Trophoblast cell (in vitro differentiated cells and primary cell): ENCODE results near the gene PPIB.

ENCODE experiments used
- DNase-seq, 2 donors: peaks; one replicate each; pipeline ENCODE4 v3.0.0-alpha.2; 2016
- H2AFZ ChIP-seq: 2 replicates; pipeline ENCODE4 v1.6.1; 2013; ENCODE audit warnings: low read length, moderate library complexity, mild to moderate bottlenecking; ENCODE audit not compliant: insufficient read depth, poor library complexity
- H2AK5ac ChIP-seq: 2 replicates; pipeline ENCODE4 v1.6.1; 2013; ENCODE audit warnings: mild to moderate bottlenecking, low read length
- H2BK120ac ChIP-seq: 2 replicates; pipeline ENCODE4 v1.6.1; 2013; ENCODE audit warnings: low read length, mild to moderate bottlenecking, moderate library complexity; ENCODE audit not compliant: insufficient read depth, poor library complexity
- H2BK12ac ChIP-seq: 2 replicates; pipeline ENCODE4 v1.6.1; 2013; ENCODE audit warnings: mild to moderate bottlenecking, low read length, moderate library complexity
- H2BK5ac ChIP-seq: 2 replicates; pipeline ENCODE4 v1.6.1; 2013; ENCODE audit warnings: low read length, low read depth, moderate library complexity, mild to moderate bottlenecking; ENCODE audit not compliant: poor library complexity
- H3K14ac ChIP-seq: 2 replicates; pipeline ENCODE4 v1.6.1; 2013; ENCODE audit warnings: mild to moderate bottlenecking, low read length
- H3K18ac ChIP-seq: 2 replicates; pipeline ENCODE4 v1.6.1; 2013; ENCODE audit warnings: mild to moderate bottlenecking, low read length
- H3K23ac ChIP-seq: 2 replicates; pipeline ENCODE4 v1.6.1; 2013; ENCODE audit warnings: low read length
- H3K27ac ChIP-seq: 2 replicates; pipeline ENCODE4 v1.5.1; 2013; ENCODE audit warnings: low read depth, mild to moderate bottlenecking, inconsistent platforms, low read length, moderate library complexity
- H3K27me3 ChIP-seq: 2 replicates; pipeline ENCODE4 v1.6.1; 2013; ENCODE audit warnings: inconsistent platforms, mild to moderate bottlenecking, low read length, moderate library complexity; ENCODE audit not compliant: insufficient read depth
- H3K36me3 ChIP-seq, 2 experiments: 1 replicate in 1 of 2; 2 replicates in 1 of 2; pipeline ENCODE4 v1.6.1; 2013; ENCODE audit warnings: low read length in 2 of 2, mild to moderate bottlenecking in 2 of 2, moderate library complexity in 1 of 2; ENCODE audit not compliant: insufficient read depth in 2 of 2, control insufficient read depth in 1 of 2
- H3K4ac ChIP-seq: 2 replicates; pipeline ENCODE4 v1.6.1; 2013; ENCODE audit warnings: low read depth, mild to moderate bottlenecking, low read length, moderate library complexity
- H3K4me1 ChIP-seq, 2 experiments: 1 replicate in 1 of 2; 2 replicates in 1 of 2; pipeline ENCODE4 v1.6.1; 2013; ENCODE audit warnings: low read length in 2 of 2, mild to moderate bottlenecking in 2 of 2, moderate library complexity in 1 of 2; ENCODE audit not compliant: insufficient read depth in 2 of 2, control insufficient read depth in 1 of 2
- H3K4me2 ChIP-seq: 2 replicates; pipeline ENCODE4 v1.6.1; 2013; ENCODE audit warnings: inconsistent platforms, mild to moderate bottlenecking, low read length, moderate library complexity
- H3K4me3 ChIP-seq: 2 replicates; pipeline ENCODE4 v1.5.1; 2013; ENCODE audit warnings: mild to moderate bottlenecking, low read depth, low read length, inconsistent platforms
- H3K79me1 ChIP-seq: one replicate; pipeline ENCODE4 v1.6.1; 2013; ENCODE audit warnings: low read length
- H3K79me2 ChIP-seq: 2 replicates; pipeline ENCODE4 v1.6.1; 2013; ENCODE audit warnings: low read length, mild to moderate bottlenecking; ENCODE audit not compliant: control insufficient read depth, insufficient read depth, poor library complexity
- H3K9ac ChIP-seq: 2 replicates; pipeline ENCODE4 v1.6.1; 2013; ENCODE audit warnings: mild to moderate bottlenecking, low read length
- H3K9me3 ChIP-seq: 2 replicates; pipeline ENCODE4 v1.6.1; 2013; ENCODE audit warnings: low read depth, mild to moderate bottlenecking, control low read depth, inconsistent platforms, low read length; ENCODE audit not compliant: insufficient read depth
- H4K12ac ChIP-seq: 2 replicates; pipeline ENCODE4 v1.6.1; 2013; ENCODE audit warnings: low read depth, mild to moderate bottlenecking, low read length, moderate library complexity
- H4K8ac ChIP-seq: 2 replicates; pipeline ENCODE4 v1.6.1; 2013; ENCODE audit warnings: low read depth, mild to moderate bottlenecking, low read length, moderate library complexity
- H4K91ac ChIP-seq: one replicate; pipeline ENCODE4 v1.6.1; 2013; ENCODE audit warnings: low read depth, mild to moderate bottlenecking, low read length, moderate library complexity
- WGBS: extraction: QIAGEN DNeasy Blood & Tissue Kit; methylation state at CpG from one replicate; pipeline ENCODE4 v1.1.7; 2013; ENCODE audit warnings: missing lambda C conversion rate; ENCODE audit not compliant: insufficient read length, insufficient coverage; ENCODE audit errors: extremely low coverage; 5-methylcytosine and 5-hydroxymethylcytosine counted together

PPIB gene

DNA sequence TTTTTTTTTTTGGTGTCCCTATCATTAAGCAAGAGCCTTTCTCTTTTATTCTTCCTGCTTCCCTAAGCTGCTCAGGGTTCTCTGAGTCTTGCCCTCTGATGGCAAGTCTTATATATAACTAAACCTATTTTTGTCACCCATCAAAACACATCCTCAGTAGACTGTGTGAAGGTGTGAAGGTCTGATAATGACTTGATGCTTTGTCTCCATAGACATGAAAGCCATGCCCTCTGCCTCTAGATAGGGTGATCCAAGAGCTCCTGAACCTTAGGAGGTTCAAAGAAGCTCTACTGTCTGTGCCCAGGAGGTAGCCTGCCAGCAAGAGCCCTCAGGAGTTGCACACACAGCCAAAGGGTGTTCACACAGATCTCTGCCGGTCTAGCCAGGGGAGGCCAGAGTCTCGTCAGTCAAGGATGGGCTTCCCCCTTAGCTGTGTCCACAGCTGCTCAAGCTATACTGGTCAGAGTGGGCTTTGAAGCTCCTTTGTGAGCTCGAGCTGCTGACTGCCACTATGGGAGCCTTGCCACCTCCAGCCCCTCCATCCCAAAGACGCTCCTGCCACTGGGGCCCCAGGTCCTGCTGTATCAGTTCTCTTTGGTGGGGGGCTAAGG is 24.4 kb downstream of the PPIB start:
- no peak overlapping the region for H2AFZ ChIP-seq
- no peaks in the 10 kb centered on the region for H3K9me3 ChIP-seq
- no peak overlapping the region for H3K27ac ChIP-seq
- no peak overlapping the region for H2BK120ac ChIP-seq
- no peaks in the 10 kb centered on the region for H3K79me1 ChIP-seq
- no CpG with 5 or more reads among the region's 4 CpGs for WGBS
- H2BK12ac ChIP-seq = no peak overlapping the region
- H3K18ac ChIP-seq = no peak overlapping the region
- H3K9ac ChIP-seq = no peak overlapping the region
- no peak overlapping the region for H3K23ac ChIP-seq
- H3K79me2 ChIP-seq = no peaks in the 10 kb centered on the region
- no peak overlapping the region for H4K12ac ChIP-seq
- no peak overlapping the region for H4K91ac ChIP-seq
- no peak overlapping the region for H3K14ac ChIP-seq
- peaks cover 37 to 52% of the 10 kb centered on the region in 2 experiments for H3K36me3 ChIP-seq
- no peak overlapping the region for H2AK5ac ChIP-seq
- H3K4ac ChIP-seq = no peak overlapping the region
- no peak overlapping the region for H2BK5ac ChIP-seq
- no peak overlapping the region for H3K4me2 ChIP-seq
- no peaks in the 10 kb centered on the region for H3K4me1 ChIP-seq
- no peaks in the 10 kb centered on the region for H3K27me3 ChIP-seq
- DNase-seq = no peak
- no peak overlapping the region for H3K4me3 ChIP-seq
- no peak overlapping the region for H4K8ac ChIP-seq

DNA sequence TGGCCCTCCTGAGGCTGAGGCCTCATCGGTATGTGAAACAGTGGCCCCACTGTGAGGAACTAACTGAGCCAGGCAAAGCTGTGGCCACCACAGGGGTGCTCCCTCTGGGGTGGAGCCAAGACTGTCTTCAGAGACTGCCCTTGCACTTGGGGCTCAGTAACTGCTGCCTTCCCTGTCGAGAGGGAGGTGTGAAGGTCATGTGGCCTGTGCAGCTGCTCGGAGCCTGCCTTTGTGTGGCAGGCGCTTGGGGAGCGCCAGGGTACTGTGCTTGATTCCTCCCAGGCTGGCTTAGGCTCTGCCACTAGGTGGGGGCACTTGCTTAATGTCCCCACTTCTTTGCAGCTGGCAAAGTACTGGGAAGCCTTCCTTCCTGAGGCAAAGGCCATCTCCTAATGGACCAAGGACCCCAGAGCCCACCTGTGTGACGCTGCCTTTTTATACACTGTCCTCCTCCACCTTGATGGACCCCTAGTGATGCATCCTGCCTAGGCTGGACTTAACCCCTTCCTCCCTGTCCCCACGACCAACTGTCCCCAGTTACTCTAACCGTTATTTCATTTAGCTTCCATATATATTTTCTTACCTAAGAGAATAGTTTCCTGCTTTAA is 25.5 kb downstream of the PPIB start:
- Histone ChIP-seq H3K18ac (no peak overlapping the region), H4K91ac (no peak overlapping the region), H3K27me3 (no peaks in the 10 kb centered on the region), H2AFZ (no peak overlapping the region), H4K12ac (no peak overlapping the region), H3K79me2 (no peaks in the 10 kb centered on the region), H2BK5ac (no peak overlapping the region), H3K9me3 (no peaks in the 10 kb centered on the region), H2AK5ac (no peak overlapping the region), H3K4me3 (peak overlapping the region; percentile 27), H2BK120ac (no peak overlapping the region), H2BK12ac (no peak overlapping the region), H3K36me3 (peaks cover 38 to 56% of the 10 kb centered on the region in 2 experiments), H3K14ac (no peak overlapping the region), H3K4ac (no peak overlapping the region), H3K79me1 (no peaks in the 10 kb centered on the region), H3K4me2 (no peak overlapping the region), H3K27ac (no peak overlapping the region), H4K8ac (no peak overlapping the region), H3K9ac (no peak overlapping the region), H3K4me1 (no peaks in the 10 kb centered on the region), H3K23ac (no peak overlapping the region)
- DNase-seq = no peak
- WGBS = no CpG with 5 or more reads among the region's 8 CpGs

DNA sequence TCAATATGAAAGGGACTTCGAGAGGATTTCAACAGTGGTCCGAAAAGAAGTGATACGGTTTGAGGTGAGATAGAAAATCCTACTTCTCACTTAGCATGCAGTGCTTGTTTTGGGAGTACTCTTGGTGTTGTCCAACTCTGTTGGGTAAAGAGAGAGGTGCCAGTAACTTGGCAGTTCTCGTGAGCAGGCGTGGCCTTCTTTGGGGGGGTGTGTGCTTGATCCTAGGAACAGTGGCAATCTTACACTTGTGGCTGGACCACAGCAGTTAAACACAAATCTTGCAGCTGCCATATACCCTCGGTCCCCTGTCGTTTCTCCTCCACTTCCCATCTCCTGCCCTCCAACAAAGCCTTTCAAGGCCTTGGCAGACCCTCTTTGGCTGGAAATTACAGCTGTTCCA is 26.5 kb downstream of the PPIB start:
- Histone ChIP-seq H2BK120ac (no peak overlapping the region), H2BK12ac (no peak overlapping the region), H3K79me1 (no peaks in the 10 kb centered on the region), H4K12ac (no peak overlapping the region), H3K9ac (no peak overlapping the region), H3K4me2 (no peak overlapping the region), H3K9me3 (no peaks in the 10 kb centered on the region), H4K91ac (no peak overlapping the region), H3K18ac (no peak overlapping the region), H3K23ac (no peak overlapping the region), H2BK5ac (no peak overlapping the region), H3K4me3 (no peak overlapping the region), H3K14ac (no peak overlapping the region), H3K4ac (no peak overlapping the region), H2AK5ac (no peak overlapping the region), H3K4me1 (no peaks in the 10 kb centered on the region), H2AFZ (no peak overlapping the region), H3K27ac (no peak overlapping the region), H3K79me2 (no peaks in the 10 kb centered on the region), H3K36me3 (peaks cover 41 to 61% of the 10 kb centered on the region in 2 experiments), H3K27me3 (no peaks in the 10 kb centered on the region), H4K8ac (no peak overlapping the region)
- DNase-seq = no peak
- WGBS = no CpG with 5 or more reads among the region's 7 CpGs

- no peak overlapping the region for H3K23ac ChIP-seq
- H4K8ac ChIP-seq = no peak overlapping the region
- H2AFZ ChIP-seq = no peak overlapping the region
- H3K27me3 ChIP-seq = no peaks in the 10 kb centered on the region
- no peak overlapping the region for H4K91ac ChIP-seq
- peaks cover 48 to 75% of the 10 kb centered on the region in 2 experiments for H3K36me3 ChIP-seq
- H3K4me1 ChIP-seq = no peaks in the 10 kb centered on the region
- H4K12ac ChIP-seq = no peak overlapping the region
- no peak overlapping the region for H2AK5ac ChIP-seq
- no peak overlapping the region for H2BK5ac ChIP-seq
- H3K9ac ChIP-seq = no peak overlapping the region
- no peak overlapping the region for H3K4me2 ChIP-seq
- H3K4ac ChIP-seq = no peak overlapping the region
- no peak for DNase-seq
- no peaks in the 10 kb centered on the region for H3K79me2 ChIP-seq
- no peak overlapping the region for H3K18ac ChIP-seq
- H3K79me1 ChIP-seq = no peaks in the 10 kb centered on the region
- H3K4me3 ChIP-seq = no peak overlapping the region
- H2BK12ac ChIP-seq = no peak overlapping the region
- no peak overlapping the region for H3K27ac ChIP-seq
- no peak overlapping the region for H3K14ac ChIP-seq
- H3K9me3 ChIP-seq = no peaks in the 10 kb centered on the region
- no peak overlapping the region for H2BK120ac ChIP-seq
- no CpG with 5 or more reads among the region's 9 CpGs for WGBS
These were observed 28.4 kb downstream of the PPIB start for GRCh38 chr15:64134345-64134829.
